B cell (primary cell): ENCODE data around the gene RAB6C. TPM values are rescaled to one million over a fixed set of nuclear protein-coding genes. Genes with fewer than 3 reads are reported as not detected.

Experiments
- ATAC-seq: fragments of 200-7000 bp; cut with Tn5 transposase; one replicate; pipeline ENCODE4 v1.10.0; 2021; ENCODE audit warnings: low read depth, mild to moderate bottlenecking, moderate number of reproducible peaks, moderate library complexity
- CTCF ChIA-PET: fragments of 350-600 bp; sonication (Branson Sonifier 250); formaldehyde crosslinking; loops from one replicate; lab custom pipeline; 2021; ENCODE audit warnings: antibody characterized with exemption, inconsistent platforms; lab: Charles Lee
- POLR2A ChIA-PET: fragments of 350-600 bp; sonication (Branson Sonifier 250); formaldehyde crosslinking; loops from one replicate; lab custom pipeline; 2021; ENCODE audit warnings: antibody characterized with exemption; lab: Charles Lee
- DNase-seq: peaks from one replicate; pipeline ENCODE4 v3.0.0; 2013
- H2AFZ ChIP-seq: 2 replicates; pipeline ENCODE4 v1.6.1; 2012; ENCODE audit warnings: mild to moderate bottlenecking, low read depth, low read length; ENCODE audit not compliant: insufficient read depth, poor library complexity, severe bottlenecking
- H3K27ac ChIP-seq, 2 donors: 1 replicate in 1 of 2; 2 replicates in 1 of 2; pipeline ENCODE4 v1.5.1; 2012 to 2013; ENCODE audit warnings: low read length in 2 of 2, mild to moderate bottlenecking in 2 of 2, moderate library complexity in 1 of 2
- H3K27me3 ChIP-seq, 4 experiments: fragments of 200-600 bp in 1 of 4; sonication (generic) in 1 of 4; replicated peaks in 1 of 4; 1 replicate in 2 of 4; 2 replicates in 2 of 4; pipeline versions ENCODE4 v1.6.1 to v1.7.0; 2013 to 2016; ENCODE audit warnings: low read length in 3 of 4, mild to moderate bottlenecking in 2 of 4, mixed read lengths in 1 of 4, moderate library complexity in 1 of 4; ENCODE audit not compliant: insufficient read depth in 4 of 4, control insufficient read depth in 3 of 4; ENCODE audit errors: control extremely low read depth in 1 of 4
- H3K36me3 ChIP-seq, 2 experiments: replicated peaks in 1 of 2; 1 replicate in 1 of 2; 2 replicates in 1 of 2; pipeline versions ENCODE4 v1.6.1 to v1.7.1; 2013; ENCODE audit warnings: low read length in 1 of 2; ENCODE audit not compliant: insufficient read depth in 2 of 2, control insufficient read depth in 1 of 2; ENCODE audit errors: control extremely low read depth in 1 of 2, extremely low read depth in 1 of 2
- H3K4me1 ChIP-seq, 2 donors: fragments of 200-600 bp in 1 of 2; sonication (generic) in 1 of 2; 1 replicate in 1 of 2; 2 replicates in 1 of 2; pipeline versions ENCODE4 v1.5.1 to v1.6.1; 2013 to 2017; ENCODE audit warnings: low read length in 2 of 2; ENCODE audit not compliant: control insufficient read depth in 2 of 2, insufficient read depth in 2 of 2
- H3K4me2 ChIP-seq: replicated peaks from 2 replicates; pipeline ENCODE3; 2012; ENCODE audit warnings: mild to moderate bottlenecking, low read depth, low read length; ENCODE audit not compliant: poor library complexity, severe bottlenecking
- H3K4me3 ChIP-seq, 5 experiments: fragments of 200-600 bp in 1 of 5; sonication (generic) in 1 of 5; 1 replicate in 3 of 5; 2 replicates in 2 of 5; pipeline versions ENCODE4 v1.5.1 to v1.7.0; 2011 to 2016; ENCODE audit warnings: low read length in 4 of 5, mild to moderate bottlenecking in 4 of 5, low read depth in 2 of 5, control low read depth in 1 of 5, moderate library complexity in 1 of 5; ENCODE audit not compliant: insufficient read depth in 1 of 5; ENCODE audit errors: control extremely low read depth in 1 of 5, extremely low read depth in 1 of 5
- H3K79me2 ChIP-seq: fragments of 200-600 bp; sonication (generic); one replicate; pipeline ENCODE4 v1.6.0; 2016; ENCODE audit warnings: low read length; ENCODE audit not compliant: control insufficient read depth, insufficient read depth
- H3K9ac ChIP-seq: fragments of 200-600 bp; sonication (generic); 2 replicates; pipeline ENCODE4 v1.6.1; 2017; ENCODE audit warnings: mild to moderate bottlenecking, low read length, moderate library complexity
- H3K9me3 ChIP-seq, 3 donors: one replicate each; pipeline versions ENCODE4 v1.6.1 to v1.7.1; 2013; ENCODE audit warnings: low read length in 2 of 3; ENCODE audit not compliant: control insufficient read depth in 2 of 3, insufficient read depth in 1 of 3; ENCODE audit errors: control extremely low read depth in 1 of 3
- H4K20me1 ChIP-seq: 2 replicates; pipeline ENCODE4 v1.6.0; 2012; ENCODE audit warnings: mild to moderate bottlenecking, low read length; ENCODE audit not compliant: insufficient read depth, control insufficient read depth, poor library complexity, severe bottlenecking
- H3K27ac Mint-ChIP-seq: one replicate; pipeline ENCODE4 v1.8.0; 2021; ENCODE audit warnings: mixed read lengths
- H3K27me3 Mint-ChIP-seq: one replicate; pipeline ENCODE4 v1.8.0; 2021; ENCODE audit warnings: mixed read lengths
- H3K4me1 Mint-ChIP-seq: one replicate; pipeline ENCODE4 v1.8.0; 2021; ENCODE audit warnings: mixed read lengths
- H3K4me3 Mint-ChIP-seq: one replicate; pipeline ENCODE4 v1.8.0; 2021; ENCODE audit warnings: mixed read lengths
- H3K9me3 Mint-ChIP-seq: one replicate; pipeline ENCODE4 v1.8.0; 2022; ENCODE audit warnings: mixed read lengths; ENCODE audit not compliant: insufficient read depth
- CTCF ChIP-seq: fragments of 200-600 bp; IDR thresholded peaks from one replicate; pipeline ENCODE4 v1.8.0; 2022; ENCODE audit warnings: antibody characterized with exemption, mild to moderate bottlenecking
- EZH2 ChIP-seq: IDR thresholded peaks from 2 replicates; pipeline ENCODE4 v1.6.1; 2012; ENCODE audit warnings: borderline replicate concordance, low read depth, mild to moderate bottlenecking, moderate library complexity, low read length; ENCODE audit not compliant: insufficient read depth, poor library complexity, severe bottlenecking
- WGBS: methylation state at CpG from one replicate; pipeline ENCODE4 v1.1.5; 2013; ENCODE audit warnings: missing lambda C conversion rate; ENCODE audit not compliant: insufficient coverage; 5-methylcytosine and 5-hydroxymethylcytosine counted together
- intact Hi-C: fragments of 100-400 bp; cut with micrococcal nuclease; formaldehyde crosslinking; loops from one replicate; pipeline ENCODE4 v1.10.0; 2022
- polyA plus RNA-seq: library from polyadenylated mRNA; depleted of rRNA; stranded (reverse); fragments of >200 nt; gene quantifications from 2 replicates; pipeline ENCODE4 v1.2.3, GENCODE V29; 2012
- total RNA-seq, 2 donors: library from RNA; stranded (reverse); fragments of 120-200 nt in 1 of 2; gene quantifications; 1 replicate in 1 of 2; 2 replicates in 1 of 2; pipeline versions ENCODE4 v1.2.3 to v1.2.4, GENCODE V29; 2013 to 2022

Gene RAB6C
- total and polyA plus RNA-seq, 2 donors (not counting 1 experiment from before 2014, with no cell fraction given), result 0.09 TPM; not detected in 1

GRCh38 chr2:129934044-129934822, 45.2 kb upstream of the RAB6C start:
- no peak for TF ChIP-seq EZH2
- TF ChIP-seq CTCF, result no peak
- no peak for ATAC-seq
- no peak overlapping the region for H3K9ac ChIP-seq
- H3K4me1 ChIP-seq, result no peaks in the 10 kb centered on the region
- no peak overlapping the region for H3K4me3 ChIP-seq
- peaks cover 0 to 5% (median 0%) of the 10 kb centered on the region in 4 experiments for H3K27me3 ChIP-seq
- peaks cover 42% of the 10 kb centered on the region for H3K27me3 Mint-ChIP-seq
- H3K36me3 ChIP-seq, result no peaks in the 10 kb centered on the region
- intact Hi-C loops, result no loop called here
- ChIA-PET CTCF (interaction anchor here (6.5 kb wide), 1 partner anchor 399 kb away, joined by 145 read pairs; no protein-coding TSS in a partner anchor), POLR2A (no interaction called here)
- no peak overlapping the region for H3K27ac ChIP-seq
- H3K27ac Mint-ChIP-seq, result no peak overlapping the region
- H3K9me3 Mint-ChIP-seq, result no peaks in the 10 kb centered on the region
- H3K4me2 ChIP-seq, result no peak overlapping the region
- DNase-seq, result no peak
- H3K79me2 ChIP-seq, result no peaks in the 10 kb centered on the region
- no peaks in the 10 kb centered on the region for H3K9me3 ChIP-seq
- no peak overlapping the region for H2AFZ ChIP-seq
- no peaks in the 10 kb centered on the region for H4K20me1 ChIP-seq
- no peak overlapping the region for H3K4me3 Mint-ChIP-seq
- WGBS, result 7% methylated on average over 32 of the region's 41 CpGs
- H3K4me1 Mint-ChIP-seq, result no peaks in the 10 kb centered on the region

GRCh38 chr2:129935118-129935517, 44.3 kb upstream of the RAB6C start:
- no peak for ATAC-seq
- no CpG with 5 or more reads among the region's 1 CpG for WGBS
- Mint-ChIP-seq H3K9me3 (no peaks in the 10 kb centered on the region), H3K27me3 (peaks cover 42% of the 10 kb centered on the region), H3K4me1 (no peaks in the 10 kb centered on the region), H3K4me3 (no peak overlapping the region), H3K27ac (no peak overlapping the region)
- Histone ChIP-seq H4K20me1 (no peaks in the 10 kb centered on the region), H3K9ac (no peak overlapping the region), H3K4me1 (no peaks in the 10 kb centered on the region), H2AFZ (no peak overlapping the region), H3K36me3 (no peaks in the 10 kb centered on the region), H3K79me2 (no peaks in the 10 kb centered on the region), H3K9me3 (no peaks in the 10 kb centered on the region), H3K27me3 (peaks cover 0 to 5% (median 0%) of the 10 kb centered on the region in 4 experiments), H3K27ac (no peak overlapping the region), H3K4me2 (no peak overlapping the region), H3K4me3 (no peak overlapping the region)
- POLR2A ChIA-PET, result no interaction called here
- intact Hi-C loops, result no loop called here
- DNase-seq, result no peak
- CTCF ChIA-PET, result interaction anchor here (6.5 kb wide), 1 partner anchor 398 kb away, joined by 145 read pairs; no protein-coding TSS in a partner anchor
- no peak for TF ChIP-seq EZH2
- TF ChIP-seq CTCF, result no peak
